Upper lobe of right lung (tissue), 1 donor: Measurements from ENCODE around the gene FBLN7. TPM values are rescaled to one million over a fixed set of nuclear protein-coding genes. Genes with fewer than 3 reads are reported as not detected.

Source experiments
- ATAC-seq: fragments of 200-7000 bp; cut with Tn5 transposase; one replicate; pipeline ENCODE4 v1.9.1; 2020; ENCODE audit warnings: mild to moderate bottlenecking, moderate library complexity
- DNase-seq: peaks from one replicate; pipeline ENCODE4 v3.0.0-alpha.2; 2020
- H3K27ac ChIP-seq: fragments of 200-600 bp; one replicate; pipeline ENCODE4 v1.8.0; 2022
- H3K27me3 ChIP-seq: fragments of 200-600 bp; one replicate; pipeline ENCODE4 v1.8.0; 2022; ENCODE audit warnings: mild to moderate bottlenecking
- H3K36me3 ChIP-seq: fragments of 200-600 bp; one replicate; pipeline ENCODE4 v1.8.0; 2022
- H3K4me1 ChIP-seq: fragments of 200-600 bp; one replicate; pipeline ENCODE4 v1.8.0; 2022
- H3K4me3 ChIP-seq: fragments of 200-600 bp; one replicate; pipeline ENCODE4 v1.8.0; 2022; ENCODE audit warnings: mild to moderate bottlenecking
- H3K9me3 ChIP-seq: fragments of 200-600 bp; one replicate; pipeline ENCODE4 v1.8.0; 2022
- intact Hi-C: fragments of 100-400 bp; cut with DNase I; formaldehyde crosslinking; loops from one replicate; pipeline ENCODE4 v1.11.0; 2022
- total RNA-seq: library from RNA; stranded (reverse); fragmentation: NEBNext Ultra II Directional; extraction: Animal tissue kit (Norgen Biotek cat#: 25700); gene quantifications from one replicate; pipeline ENCODE4 v1.2.1, GENCODE V29; 2021
- TF ChIP-seq, protein P1 (sequence below): fragments of 200-600 bp; IDR thresholded peaks from one replicate; pipeline ENCODE4 v1.8.0; 2022; ENCODE audit warnings: antibody characterized with exemption
- donor health status: DM: no; HTN: yes; CAD: no; lungs with severe emphysema.

FBLN7 gene
- total RNA-seq, 1 donor from 2014 or later, result 5.4 TPM

GRCh38 chr2:112161431-112162145 lies 23.4 kb downstream of the FBLN7 start:
- TF ChIP-seq, protein P1, sequence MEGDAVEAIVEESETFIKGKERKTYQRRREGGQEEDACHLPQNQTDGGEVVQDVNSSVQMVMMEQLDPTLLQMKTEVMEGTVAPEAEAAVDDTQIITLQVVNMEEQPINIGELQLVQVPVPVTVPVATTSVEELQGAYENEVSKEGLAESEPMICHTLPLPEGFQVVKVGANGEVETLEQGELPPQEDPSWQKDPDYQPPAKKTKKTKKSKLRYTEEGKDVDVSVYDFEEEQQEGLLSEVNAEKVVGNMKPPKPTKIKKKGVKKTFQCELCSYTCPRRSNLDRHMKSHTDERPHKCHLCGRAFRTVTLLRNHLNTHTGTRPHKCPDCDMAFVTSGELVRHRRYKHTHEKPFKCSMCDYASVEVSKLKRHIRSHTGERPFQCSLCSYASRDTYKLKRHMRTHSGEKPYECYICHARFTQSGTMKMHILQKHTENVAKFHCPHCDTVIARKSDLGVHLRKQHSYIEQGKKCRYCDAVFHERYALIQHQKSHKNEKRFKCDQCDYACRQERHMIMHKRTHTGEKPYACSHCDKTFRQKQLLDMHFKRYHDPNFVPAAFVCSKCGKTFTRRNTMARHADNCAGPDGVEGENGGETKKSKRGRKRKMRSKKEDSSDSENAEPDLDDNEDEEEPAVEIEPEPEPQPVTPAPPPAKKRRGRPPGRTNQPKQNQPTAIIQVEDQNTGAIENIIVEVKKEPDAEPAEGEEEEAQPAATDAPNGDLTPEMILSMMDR, result no peak
- DNase-seq (peak; percentile 45), ATAC-seq (no peak)
- no peaks in the 10 kb centered on the region for H3K4me1 ChIP-seq
- H3K36me3 ChIP-seq, result no peaks in the 10 kb centered on the region
- intact Hi-C loops, result no loop called here
- H3K27me3 ChIP-seq, result no peaks in the 10 kb centered on the region
- H3K9me3 ChIP-seq, result no peaks in the 10 kb centered on the region
- H3K27ac ChIP-seq, result no peak overlapping the region
- H3K4me3 ChIP-seq, result no peak overlapping the region

- Histone ChIP-seq H3K27ac (no peak overlapping the region), H3K36me3 (no peaks in the 10 kb centered on the region), H3K4me3 (no peak overlapping the region), H3K9me3 (no peaks in the 10 kb centered on the region), H3K27me3 (no peaks in the 10 kb centered on the region), H3K4me1 (no peaks in the 10 kb centered on the region)
- TF ChIP-seq, protein P1, result no peak
- ATAC-seq, result no peak
- DNase-seq, result peak; percentile 20
- intact Hi-C loops, result no loop called here
Measured at GRCh38 chr2:112162341-112162740, 24.2 kb downstream of the FBLN7 start.

GRCh38 chr2:112162956-112163355 lies 24.8 kb downstream of the FBLN7 start:
- peak; percentile 25 for ATAC-seq
- DNase-seq, result peak; percentile 44
- Histone ChIP-seq H3K9me3 (no peaks in the 10 kb centered on the region), H3K36me3 (no peaks in the 10 kb centered on the region), H3K27me3 (no peaks in the 10 kb centered on the region), H3K27ac (no peak overlapping the region), H3K4me1 (no peaks in the 10 kb centered on the region), H3K4me3 (no peak overlapping the region)
- intact Hi-C loops, result no loop called here
- TF ChIP-seq, protein P1, result no peak

GRCh38 chr2:112163541-112163981 lies 25.4 kb downstream of the FBLN7 start:
- H3K4me3 ChIP-seq, result no peak overlapping the region
- no peak overlapping the region for H3K27ac ChIP-seq
- ATAC-seq, result no peak
- peak; percentile 20 for DNase-seq
- H3K27me3 ChIP-seq, result no peaks in the 10 kb centered on the region
- H3K36me3 ChIP-seq, result no peaks in the 10 kb centered on the region
- H3K4me1 ChIP-seq, result no peaks in the 10 kb centered on the region
- intact Hi-C loops, result no loop called here
- TF ChIP-seq, protein P1, result no peak
- H3K9me3 ChIP-seq, result no peaks in the 10 kb centered on the region

- Histone ChIP-seq H3K9me3 (no peaks in the 10 kb centered on the region), H3K4me3 (no peak overlapping the region), H3K27ac (no peak overlapping the region), H3K27me3 (no peaks in the 10 kb centered on the region), H3K4me1 (no peaks in the 10 kb centered on the region), H3K36me3 (no peaks in the 10 kb centered on the region)
- DNase-seq (peak; percentile 50), ATAC-seq (no peak)
- intact Hi-C loops, result no loop called here
- TF ChIP-seq, protein P1, result no peak
Measured at GRCh38 chr2:112164876-112165275, 26.7 kb downstream of the FBLN7 start.
